Renal cortical epithelial cell (primary cell): ENCODE data around the gene MAGI2. TPM values are rescaled to one million over a fixed set of nuclear protein-coding genes. Genes with fewer than 3 reads are reported as not detected.
"Not testable (repeated sequence)": the region's sequence is repeated elsewhere in the genome, so short reads cannot be mapped to it uniquely, and the experiment has no call there.

Source experiments
- DNase-seq: peaks from one replicate; pipeline ENCODE4 v3.0.0-alpha.2; 2011; ENCODE audit warnings: low read depth
- total RNA-seq: library from RNA; depleted of rRNA; stranded (reverse); fragments of >200 nt; gene quantifications from 2 replicates; pipeline ENCODE4 v1.2.3, GENCODE V29; 2014

MAGI2 gene
- total RNA-seq, 1 donor from 2014 or later: 2.9 TPM

DNA sequence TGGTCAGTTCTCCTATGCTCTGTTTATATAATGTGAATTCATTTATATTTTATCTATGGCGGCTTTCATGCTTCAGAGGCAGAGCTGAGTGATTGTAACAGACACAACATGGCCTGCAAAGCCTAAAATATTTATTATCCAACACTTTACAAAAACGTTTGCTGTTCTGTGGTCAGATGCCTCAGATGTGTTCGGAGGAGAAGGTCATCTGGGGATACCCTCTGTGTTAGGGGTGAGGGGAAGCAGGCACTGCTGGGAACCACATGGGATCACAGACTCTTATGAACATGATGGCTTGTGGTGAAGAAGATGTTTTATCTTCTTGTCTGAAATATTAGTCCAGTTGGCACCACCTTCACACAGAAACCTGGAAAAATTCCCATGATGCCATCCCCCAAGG lies 1451.4 kb downstream of the MAGI2 start:
- no peak for DNase-seq

DNA sequence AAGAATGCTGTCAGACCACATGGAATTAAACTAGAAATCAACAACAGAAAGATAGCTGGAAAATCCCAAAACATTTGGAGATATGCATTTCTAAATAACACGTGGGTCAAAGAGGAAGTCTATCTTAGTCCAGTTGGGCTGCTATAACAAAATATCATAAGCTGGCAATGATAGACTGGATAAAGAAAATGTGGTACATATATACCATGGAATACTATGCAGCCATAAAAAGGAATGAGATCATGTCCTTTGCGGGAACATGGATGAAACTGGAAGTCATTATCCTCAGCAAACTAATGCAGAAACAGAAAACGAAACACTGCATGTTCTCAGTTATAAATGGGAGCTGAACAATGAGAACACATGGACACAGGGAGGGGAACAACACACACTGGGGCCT lies 1454.3 kb downstream of the MAGI2 start:
- DNase-seq: not testable (repeated sequence)

DNA sequence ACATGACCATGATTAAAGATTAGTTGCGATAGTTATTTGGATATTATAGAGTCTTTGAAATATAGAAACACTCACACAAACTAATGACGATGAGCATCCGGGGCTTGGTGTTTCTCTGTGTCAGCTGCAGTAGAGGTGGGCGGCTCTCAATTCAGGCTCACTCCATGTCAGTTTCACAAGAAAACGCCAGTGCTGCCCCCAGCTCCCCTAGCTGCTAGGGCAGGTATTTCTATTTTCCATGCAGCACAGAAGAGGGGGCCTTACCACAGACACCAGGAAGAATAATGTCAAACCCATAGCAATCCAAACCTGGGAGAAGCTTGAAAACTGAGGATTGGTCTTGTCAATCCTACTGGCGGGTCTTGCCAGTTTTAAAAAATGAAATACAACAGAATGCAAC lies 1457.8 kb downstream of the MAGI2 start:
- DNase-seq: no peak

DNA sequence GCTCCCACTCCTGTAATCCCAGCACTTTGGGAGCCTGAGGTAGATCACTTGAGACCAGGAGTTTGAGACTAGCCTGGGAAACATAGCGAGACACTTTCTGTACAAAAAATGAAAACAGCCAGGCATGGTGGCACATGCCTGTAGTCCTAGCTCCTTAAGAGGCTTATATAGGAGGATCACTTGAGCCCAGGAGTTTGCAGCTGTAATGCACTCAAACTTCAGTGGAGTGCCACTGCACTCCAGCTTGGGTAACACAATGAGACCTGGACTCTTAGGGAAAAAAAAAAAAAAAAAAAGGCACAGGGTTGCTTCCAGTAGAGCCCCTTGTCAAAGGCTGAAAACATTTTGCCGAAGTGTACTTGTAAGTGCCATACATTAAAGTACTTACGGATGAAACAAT lies 1459.6 kb downstream of the MAGI2 start:
- no peak for DNase-seq

DNA sequence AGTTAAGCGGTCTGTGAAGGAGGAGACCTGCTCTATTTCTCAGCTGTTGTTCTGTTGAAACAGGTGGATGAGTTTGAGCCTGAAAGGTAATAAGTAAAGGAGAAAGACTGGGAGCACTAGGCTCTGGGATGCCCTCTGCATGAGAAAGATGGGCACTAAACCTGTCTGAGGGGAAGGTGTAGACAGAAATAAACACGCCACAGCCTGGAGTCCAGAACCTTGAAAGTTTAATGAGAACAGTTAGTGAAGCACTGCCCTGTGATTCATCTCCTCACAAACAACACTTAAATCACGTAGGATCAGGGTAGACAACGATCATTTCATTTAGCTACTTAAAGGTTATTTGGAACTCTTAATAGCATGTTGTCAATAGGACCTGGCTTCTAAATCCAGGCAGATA lies 1461.8 kb downstream of the MAGI2 start:
- DNase-seq: peak; percentile 9

DNA sequence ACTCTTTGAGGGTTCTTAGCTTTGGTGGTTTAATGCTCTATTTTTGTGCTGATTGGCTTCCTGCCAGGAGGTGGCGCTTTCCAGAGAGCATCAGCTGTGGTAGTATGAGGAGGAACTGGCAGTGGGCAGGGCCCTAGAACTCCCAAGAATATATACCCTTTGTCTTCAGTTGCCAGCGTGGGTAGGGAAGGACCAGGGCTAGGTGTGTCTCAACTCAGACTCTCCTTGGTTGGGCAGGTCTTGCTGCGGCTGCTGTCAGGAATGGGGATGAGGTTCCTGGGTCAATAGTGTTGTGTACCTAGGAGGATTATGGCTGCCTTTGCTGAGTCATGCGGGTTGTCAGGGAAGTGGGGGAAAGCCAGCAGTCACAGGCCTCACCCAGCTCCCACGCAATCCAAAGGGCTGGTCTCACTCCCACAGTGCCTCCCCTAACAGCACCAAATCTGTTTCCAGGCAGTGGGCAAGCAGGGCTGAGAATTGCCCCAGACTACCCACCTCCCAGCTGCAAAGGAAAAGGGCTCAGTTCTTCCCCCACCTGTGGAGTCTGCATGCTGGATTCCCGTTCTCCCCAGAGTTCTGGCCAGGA lies 1463.4 kb downstream of the MAGI2 start:
- peak; percentile 20 for DNase-seq

DNA sequence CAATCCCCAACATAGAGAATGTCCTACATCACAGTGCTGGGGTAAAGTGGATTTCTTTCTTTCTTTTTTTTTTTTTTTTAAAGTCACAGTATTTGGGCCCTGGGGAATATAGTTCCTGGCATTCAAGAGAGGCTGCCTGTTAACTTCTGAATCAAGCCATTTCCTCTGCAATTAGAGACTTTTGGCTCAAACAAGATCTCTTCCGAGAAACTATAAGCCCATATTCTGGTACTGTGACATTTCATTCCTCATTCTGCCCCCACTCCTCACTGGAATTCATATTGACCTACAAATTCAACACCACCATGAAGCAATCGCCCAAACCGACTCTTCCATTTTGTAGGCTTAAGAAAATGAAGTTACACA lies 1467.5 kb downstream of the MAGI2 start:
- DNase-seq: no peak

DNA sequence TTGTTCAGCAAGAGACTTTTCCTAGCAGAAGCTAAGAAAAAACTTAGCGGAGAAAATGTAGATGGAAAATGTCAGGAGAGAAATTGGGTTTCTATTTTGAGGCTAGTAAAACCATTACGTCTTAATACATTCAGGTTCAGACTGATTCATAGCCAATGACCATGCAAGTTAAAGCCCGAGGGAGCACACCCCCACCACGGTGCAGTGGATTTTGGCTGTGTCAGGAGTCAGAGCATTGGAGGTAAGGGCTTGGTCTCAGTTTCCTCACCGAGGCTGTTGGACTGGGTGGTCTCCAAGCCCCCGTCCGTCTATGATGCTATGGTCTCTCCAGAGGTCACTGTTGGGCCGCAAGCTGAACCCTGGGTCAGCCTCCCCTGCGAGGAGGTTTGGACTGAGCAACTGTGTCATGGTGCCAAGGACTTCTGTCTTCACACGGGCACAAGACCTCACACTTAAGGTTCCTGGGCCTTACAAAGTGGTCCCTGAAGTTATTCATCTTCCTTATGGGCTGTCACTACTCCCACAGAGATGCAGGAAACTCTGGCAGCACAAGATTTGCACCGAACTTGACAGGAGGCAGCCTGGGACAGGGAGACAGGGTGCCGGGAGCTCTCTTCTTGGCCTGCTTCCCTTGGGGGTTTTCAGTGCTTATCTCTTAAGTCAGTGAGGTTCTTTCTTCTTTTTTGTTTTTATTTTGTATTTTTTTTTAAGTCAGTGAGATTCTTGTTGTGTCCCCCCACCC lies 1468.1 kb downstream of the MAGI2 start:
- no peak for DNase-seq

DNA sequence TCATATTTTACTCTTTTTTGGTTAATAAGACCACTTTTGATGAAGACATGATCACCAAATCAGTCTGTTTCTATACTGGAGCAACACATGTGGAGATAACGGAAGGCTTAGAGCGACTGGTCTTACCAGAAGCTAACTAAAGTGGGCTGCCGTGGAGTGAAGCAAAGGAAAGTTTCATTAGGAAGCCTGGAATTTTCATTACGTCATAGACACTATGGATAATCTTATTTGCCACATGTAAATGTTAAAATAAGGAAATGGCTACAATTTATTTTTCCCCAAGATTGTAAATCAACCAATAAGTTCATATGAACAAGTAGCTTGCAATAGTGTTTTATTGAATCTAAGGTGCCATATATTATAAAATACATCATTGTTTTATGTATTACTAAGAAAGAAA lies 1469.5 kb downstream of the MAGI2 start:
- DNase-seq: no peak

DNA sequence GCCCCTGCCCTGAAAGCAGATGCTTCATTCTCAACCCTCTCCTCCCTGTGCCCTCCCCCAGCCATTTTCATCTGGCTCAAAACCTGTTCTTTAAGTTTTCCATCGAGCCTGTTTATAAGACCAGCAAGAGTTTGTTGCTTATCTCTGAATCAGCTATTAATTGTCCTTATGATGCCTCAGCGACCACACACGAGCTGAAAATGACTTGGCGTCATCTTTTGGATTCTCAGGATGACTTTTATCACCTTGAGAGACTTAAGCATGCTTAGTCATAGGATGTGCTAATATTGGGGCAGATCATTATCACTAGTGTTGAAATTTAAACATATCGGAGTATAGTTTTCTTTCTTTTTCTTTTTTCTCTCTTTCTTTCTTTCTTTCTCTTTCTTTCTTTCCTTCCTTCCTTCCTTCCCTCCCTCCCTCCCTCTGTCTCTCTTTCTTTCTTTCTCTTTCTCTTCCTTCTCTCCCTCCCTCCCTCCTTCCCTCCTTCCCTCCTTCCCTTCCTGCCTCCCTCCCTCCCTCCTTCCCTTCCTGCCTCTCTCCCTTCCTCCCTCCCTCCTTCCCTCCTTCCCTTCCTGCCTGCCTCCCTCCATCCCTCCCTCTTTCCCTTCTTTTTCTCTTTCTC lies 1470.4 kb downstream of the MAGI2 start:
- peak; percentile 44 for DNase-seq

DNA sequence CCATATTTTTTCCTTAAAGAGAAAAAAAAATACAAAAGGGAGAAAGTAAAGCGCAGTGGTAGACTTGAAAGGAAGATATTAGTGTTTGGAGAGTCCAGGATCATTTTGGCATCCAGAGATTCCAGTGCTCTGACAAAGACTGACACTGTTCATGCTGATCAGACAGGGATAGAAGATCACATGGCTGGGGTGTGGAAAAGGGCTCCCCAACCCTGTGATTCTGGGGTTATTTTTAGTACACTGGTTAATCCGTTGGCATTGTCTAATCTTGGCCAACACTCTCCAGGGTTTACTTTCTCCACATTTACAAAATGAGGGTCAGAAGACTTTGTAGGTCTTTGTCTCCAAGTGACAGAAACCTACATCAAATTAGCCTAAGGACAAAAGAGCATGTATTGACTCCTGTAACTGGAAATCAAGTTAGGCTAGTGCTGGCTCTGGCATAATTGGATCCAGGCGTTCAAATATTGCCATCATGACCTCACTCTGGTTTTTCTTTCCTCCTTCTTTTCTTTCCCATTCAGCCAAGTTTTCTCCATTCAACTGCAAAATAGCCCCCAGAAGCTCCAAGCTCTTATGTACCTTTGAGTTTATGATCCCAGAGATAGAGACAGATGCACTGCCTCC lies 1473.3 kb downstream of the MAGI2 start:
- no peak for DNase-seq

DNA sequence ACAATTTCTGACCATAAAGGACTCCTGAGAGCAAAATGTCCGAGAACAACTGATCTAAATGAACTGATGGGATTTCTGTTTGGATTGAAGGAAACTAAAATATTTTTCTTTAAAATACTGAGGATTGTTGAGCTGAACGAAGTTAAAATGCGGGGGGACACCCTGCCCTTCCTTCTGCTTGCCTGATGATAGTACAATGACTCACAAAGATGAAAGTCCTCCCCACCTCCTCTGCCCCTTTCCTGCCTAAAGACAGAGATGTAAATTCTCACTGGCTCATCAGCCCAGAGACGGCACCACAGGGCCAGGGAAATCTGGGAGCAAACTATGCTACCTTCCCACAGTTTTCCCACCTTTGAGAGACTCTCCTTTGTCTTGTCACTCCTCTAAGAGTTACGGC lies 1474.2 kb downstream of the MAGI2 start:
- DNase-seq: no peak

DNA sequence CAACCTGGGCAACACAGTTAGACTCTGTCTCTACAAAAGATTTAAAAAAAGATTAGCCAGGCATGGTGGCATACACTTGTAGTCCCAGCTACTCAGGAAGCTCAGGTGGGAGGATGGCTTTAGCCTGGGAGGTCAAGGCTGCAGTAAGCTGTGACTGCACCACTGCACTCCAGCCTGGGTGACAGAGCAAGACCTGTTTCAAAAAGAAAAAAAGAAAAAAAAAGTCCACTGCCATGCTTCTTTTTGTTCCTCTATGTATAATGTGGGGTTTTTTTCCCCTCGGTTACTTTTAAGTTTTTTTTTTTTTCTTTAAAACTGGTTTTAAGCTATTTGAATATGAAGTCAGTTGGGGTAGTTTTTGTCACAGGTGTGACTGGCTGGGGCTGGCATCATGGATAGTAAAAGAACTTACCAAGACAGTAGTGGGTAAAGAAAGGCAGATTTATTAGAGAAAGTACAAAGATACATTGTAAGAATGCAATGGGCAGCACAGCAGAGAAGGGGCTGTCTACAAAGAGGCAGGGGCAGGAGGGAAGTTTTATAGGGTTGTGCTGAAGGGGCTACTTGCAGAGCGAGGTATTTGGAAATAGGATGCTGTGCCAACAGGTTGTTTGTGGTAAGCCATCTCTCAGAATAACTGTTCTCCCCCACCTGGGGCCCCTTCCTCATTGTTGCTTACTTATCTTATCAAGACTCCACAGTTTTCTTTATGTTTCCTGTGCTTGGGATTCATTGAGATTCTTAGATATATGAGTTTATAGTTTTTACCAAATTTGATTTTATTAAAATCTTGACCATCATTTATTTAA lies 1477.6 kb downstream of the MAGI2 start:
- DNase-seq: no peak

DNA sequence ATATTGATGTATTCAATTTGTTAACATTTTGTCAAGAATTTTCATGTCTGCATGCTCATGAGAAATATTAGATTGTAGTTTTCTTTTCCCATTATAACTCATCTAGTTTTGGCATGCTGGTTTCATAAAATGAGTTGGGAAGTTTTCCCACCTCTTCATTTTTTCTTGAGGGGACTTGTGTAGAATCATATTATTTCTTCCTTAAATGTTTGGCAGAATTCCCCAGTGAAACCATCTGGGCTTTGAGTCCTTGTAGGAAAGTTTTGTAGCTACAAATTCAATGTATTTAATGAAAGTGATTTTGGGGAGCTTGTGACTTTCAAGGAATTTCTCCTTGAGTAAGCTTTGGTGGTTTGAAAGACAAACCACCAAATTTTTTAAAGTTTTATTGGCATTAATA lies 1481.7 kb downstream of the MAGI2 start:
- no peak for DNase-seq

DNA sequence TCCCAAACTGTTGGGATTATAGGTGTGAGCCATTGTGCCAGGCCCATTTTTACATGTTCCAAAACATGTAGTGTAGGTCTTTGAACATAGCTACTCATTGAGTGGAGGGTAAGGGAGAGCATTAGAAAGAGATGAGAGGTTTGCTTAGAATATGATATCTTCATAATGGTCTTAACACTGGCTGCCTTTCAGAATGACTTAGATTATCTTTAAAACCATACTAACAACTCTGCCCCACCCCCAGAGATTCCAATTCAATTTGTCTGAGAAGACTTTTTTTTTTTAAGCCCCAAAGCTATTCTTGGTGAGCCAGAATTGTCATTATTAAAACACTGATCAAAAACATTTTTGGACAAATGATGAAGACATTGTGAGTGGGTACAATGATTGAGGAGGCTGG lies 1486.0 kb downstream of the MAGI2 start:
- DNase-seq: no peak
